ENCODE data around the gene PCNX1. TPM values are rescaled to one million over a fixed set of nuclear protein-coding genes. Genes with fewer than 3 reads are reported as not detected.

PCNX1 gene
- total RNA-seq, 2 experiments from 2014 or later, result 64.4 to 69.2 TPM

DNA sequence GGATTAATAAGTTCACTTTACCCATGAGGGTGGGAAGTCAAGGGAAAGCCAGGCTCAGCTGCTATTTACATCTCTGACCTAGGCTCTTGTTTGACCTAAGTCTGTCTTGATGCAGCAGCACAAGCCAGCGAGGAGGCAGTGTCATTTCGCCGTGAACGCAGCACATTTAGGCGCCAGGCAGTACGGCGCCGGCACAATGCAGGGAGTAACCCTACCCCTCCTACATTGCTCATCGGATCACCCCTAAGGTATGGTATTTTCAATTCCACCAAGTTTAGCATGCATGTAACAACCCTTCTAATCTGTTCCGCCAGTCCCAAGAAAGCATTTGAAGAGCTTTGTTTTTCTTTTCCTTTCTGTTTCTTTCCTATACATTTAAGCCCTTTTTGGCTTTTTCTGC is 81.2 kb downstream of the PCNX1 start:
- peak overlapping the region; percentile 17 for H3K27ac Mint-ChIP-seq
- ATAC-seq (peak; percentile 67), DNase-seq (no peak)
- CTCF ChIA-PET, result interaction anchor here (0.7 to 1.9 kb wide), 4 partner anchors 10 to 17 kb away, joined by 3 to 7 read pairs (median 4); no protein-coding TSS in a partner anchor
- H3K4me3 Mint-ChIP-seq, result peak overlapping the region; percentile 49
- H3K9me3 Mint-ChIP-seq (ENCODE audit: low read depth), result no peaks in the 10 kb centered on the region
- H3K36me3 Mint-ChIP-seq, result peaks cover 23% of the 10 kb centered on the region
- H3K27me3 Mint-ChIP-seq, result no peaks in the 10 kb centered on the region
- peaks cover 14% of the 10 kb centered on the region for H3K4me1 Mint-ChIP-seq

DNA sequence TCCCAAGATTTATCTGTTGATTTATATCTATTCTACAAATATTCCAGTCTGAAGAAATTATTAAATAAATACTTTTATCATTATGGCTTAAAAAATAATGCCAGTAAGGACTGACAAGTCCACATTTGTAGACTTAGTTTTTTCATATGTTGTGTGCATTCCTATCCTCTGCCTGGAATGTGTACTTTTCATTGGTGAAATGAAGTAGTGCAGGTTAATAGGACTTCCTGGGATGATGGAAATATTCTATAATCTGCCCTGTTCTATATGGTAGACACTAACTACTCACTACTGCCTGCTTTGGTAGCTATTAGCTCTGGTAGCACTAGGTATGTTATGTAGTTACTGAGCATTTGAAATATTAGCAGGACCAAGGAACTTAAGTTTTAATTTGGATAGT is 86.7 kb downstream of the PCNX1 start:
- ATAC-seq (no peak), DNase-seq (no peak)
- CTCF ChIA-PET, result no interaction called here
- no peak overlapping the region for H3K4me3 Mint-ChIP-seq
- peaks cover 15% of the 10 kb centered on the region for H3K36me3 Mint-ChIP-seq
- no peak overlapping the region for H3K27ac Mint-ChIP-seq
- H3K27me3 Mint-ChIP-seq, result no peaks in the 10 kb centered on the region
- no peaks in the 10 kb centered on the region for H3K9me3 Mint-ChIP-seq (ENCODE audit: low read depth)
- peaks cover 11% of the 10 kb centered on the region for H3K4me1 Mint-ChIP-seq

DNA sequence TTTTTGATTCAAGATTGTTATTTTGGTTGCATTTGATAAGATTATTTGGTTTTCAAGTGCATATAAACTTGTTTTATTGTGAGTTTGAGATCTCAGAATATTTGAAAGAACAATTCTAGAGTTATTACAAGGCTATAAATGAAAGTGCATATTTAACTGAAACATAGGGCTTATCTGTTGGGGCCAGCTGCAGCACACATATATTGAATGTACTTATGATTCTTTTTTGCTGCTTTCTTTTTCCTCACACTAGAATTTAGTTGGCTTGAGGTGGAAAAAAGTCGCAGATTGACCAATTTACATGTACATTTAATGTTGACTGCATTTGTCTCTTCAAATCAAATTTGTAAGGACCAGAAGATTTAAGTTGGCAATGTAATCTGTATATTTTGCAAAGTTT is 88.0 kb downstream of the PCNX1 start:
- CTCF ChIA-PET, result no interaction called here
- no peaks in the 10 kb centered on the region for H3K27me3 Mint-ChIP-seq
- no peak overlapping the region for H3K4me3 Mint-ChIP-seq
- ATAC-seq (no peak), DNase-seq (no peak)
- H3K36me3 Mint-ChIP-seq, result peaks cover 15% of the 10 kb centered on the region
- peaks cover 22% of the 10 kb centered on the region for H3K4me1 Mint-ChIP-seq
- no peak overlapping the region for H3K27ac Mint-ChIP-seq
- H3K9me3 Mint-ChIP-seq (ENCODE audit: low read depth), result no peaks in the 10 kb centered on the region

DNA sequence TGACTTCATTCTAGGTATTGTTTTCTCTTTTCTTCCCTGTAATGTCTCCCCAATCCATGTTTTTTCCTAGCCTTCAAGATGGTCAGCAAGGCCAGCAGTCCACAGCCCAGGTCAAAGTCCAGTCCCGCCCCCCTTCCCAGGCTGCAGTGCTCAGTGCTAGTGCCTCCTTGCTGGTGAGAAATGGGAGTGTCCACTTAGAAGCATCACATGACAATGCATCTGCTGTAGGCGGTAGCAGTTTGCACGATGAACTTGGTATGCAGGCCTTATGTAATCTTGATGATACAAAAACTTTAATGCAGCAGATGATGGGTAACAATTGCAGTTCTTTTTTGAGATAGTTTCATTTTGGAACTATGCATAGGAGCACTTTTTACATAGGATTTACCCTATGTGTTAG is 88.4 kb downstream of the PCNX1 start:
- Mint-ChIP-seq H3K27me3 (no peaks in the 10 kb centered on the region), H3K27ac (no peak overlapping the region), H3K9me3 (ENCODE audit: low read depth) (no peaks in the 10 kb centered on the region), H3K4me3 (no peak overlapping the region), H3K4me1 (peaks cover 23% of the 10 kb centered on the region), H3K36me3 (peaks cover 15% of the 10 kb centered on the region)
- no peak for ATAC-seq
- DNase-seq, result no peak
- CTCF ChIA-PET, result no interaction called here

DNA sequence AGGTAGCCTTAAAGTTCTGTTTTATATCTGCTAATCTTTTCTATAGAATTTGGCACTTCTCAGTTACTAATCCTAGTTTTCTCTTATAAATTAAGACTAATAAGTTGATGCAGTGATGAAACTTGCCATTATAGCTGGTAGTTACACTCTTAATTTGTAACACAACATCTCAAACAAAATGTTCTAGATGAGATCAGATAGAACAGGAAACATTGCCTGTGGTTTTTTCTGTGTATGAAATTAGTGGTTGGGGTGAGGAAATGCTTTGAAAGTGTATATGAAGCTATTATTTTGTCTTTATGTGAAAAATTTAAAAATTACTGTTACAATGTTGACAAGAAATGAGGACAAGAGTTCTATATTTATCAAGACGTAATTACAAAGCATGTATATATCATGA is 91.9 kb downstream of the PCNX1 start:
- DNase-seq (no peak), ATAC-seq (peak; percentile 80)
- CTCF ChIA-PET, result interaction anchor here (0.8 to 2.1 kb wide), 5 partner anchors 10 to 754 kb away, joined by 3 to 10 read pairs (median 5); partner anchors contain the start of gene PCNX1
- Mint-ChIP-seq H3K27me3 (no peaks in the 10 kb centered on the region), H3K4me1 (peaks cover 45% of the 10 kb centered on the region), H3K9me3 (ENCODE audit: low read depth) (peaks cover 2% of the 10 kb centered on the region), H3K27ac (peak overlapping the region; percentile 65), H3K36me3 (peaks cover 34% of the 10 kb centered on the region), H3K4me3 (peak overlapping the region; percentile 14)

DNA sequence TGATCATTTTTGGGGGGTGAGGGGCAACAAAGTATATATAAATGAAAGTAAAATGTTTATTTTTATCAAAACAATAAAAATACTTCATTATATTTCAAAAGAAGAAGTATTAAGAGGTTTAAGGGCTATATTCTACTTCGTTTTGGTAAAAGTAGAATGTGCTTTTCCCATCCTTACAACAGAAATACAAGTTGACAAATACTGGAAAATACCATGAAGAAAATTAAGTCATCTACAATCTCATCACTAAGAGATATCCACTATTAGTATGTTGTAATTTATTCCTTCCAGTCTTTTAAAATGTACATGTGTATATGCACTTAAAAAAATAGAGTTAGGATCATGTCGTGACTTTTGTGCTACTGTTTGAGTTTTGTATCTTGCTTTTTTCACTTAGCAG is 92.8 kb downstream of the PCNX1 start:
- CTCF ChIA-PET, result interaction anchor here (1.3 to 1.4 kb wide), 2 partner anchors 9 to 11 kb away, joined by 5 to 7 read pairs; no protein-coding TSS in a partner anchor
- H3K36me3 Mint-ChIP-seq, result peaks cover 38% of the 10 kb centered on the region
- no peak for DNase-seq
- no peak for ATAC-seq
- peaks cover 52% of the 10 kb centered on the region for H3K4me1 Mint-ChIP-seq
- H3K27ac Mint-ChIP-seq, result peak overlapping the region; percentile 32
- no peak overlapping the region for H3K4me3 Mint-ChIP-seq
- H3K9me3 Mint-ChIP-seq (ENCODE audit: low read depth), result peaks cover 2% of the 10 kb centered on the region
- no peaks in the 10 kb centered on the region for H3K27me3 Mint-ChIP-seq

DNA sequence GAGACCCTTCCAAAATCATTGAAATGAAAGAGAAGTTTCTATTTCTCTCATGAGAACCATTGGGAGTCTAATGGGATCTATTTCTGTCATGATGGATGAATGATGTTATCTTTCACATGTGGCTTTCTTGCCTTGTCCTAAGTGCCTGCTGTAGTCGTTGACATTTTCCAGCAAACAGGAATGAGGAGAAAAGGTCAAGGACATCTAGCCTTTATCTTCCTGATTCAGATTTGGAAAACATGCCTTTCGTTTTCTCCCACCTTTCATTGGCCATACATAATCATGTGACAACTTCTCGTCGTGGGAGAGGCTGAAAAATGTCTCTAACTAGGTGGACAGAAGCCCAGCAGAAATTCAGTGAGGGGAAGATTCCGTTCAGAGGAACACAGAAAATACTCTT is 94.5 kb downstream of the PCNX1 start:
- no peak for DNase-seq
- Mint-ChIP-seq H3K4me1 (peaks cover 52% of the 10 kb centered on the region), H3K27ac (no peak overlapping the region), H3K36me3 (peaks cover 30% of the 10 kb centered on the region), H3K27me3 (no peaks in the 10 kb centered on the region), H3K9me3 (ENCODE audit: low read depth) (peaks cover 2% of the 10 kb centered on the region), H3K4me3 (no peak overlapping the region)
- no peak for ATAC-seq
- CTCF ChIA-PET, result interaction anchor here (1.0 kb wide), 1 partner anchor 9 kb away, joined by 3 read pairs; no protein-coding TSS in a partner anchor

DNA sequence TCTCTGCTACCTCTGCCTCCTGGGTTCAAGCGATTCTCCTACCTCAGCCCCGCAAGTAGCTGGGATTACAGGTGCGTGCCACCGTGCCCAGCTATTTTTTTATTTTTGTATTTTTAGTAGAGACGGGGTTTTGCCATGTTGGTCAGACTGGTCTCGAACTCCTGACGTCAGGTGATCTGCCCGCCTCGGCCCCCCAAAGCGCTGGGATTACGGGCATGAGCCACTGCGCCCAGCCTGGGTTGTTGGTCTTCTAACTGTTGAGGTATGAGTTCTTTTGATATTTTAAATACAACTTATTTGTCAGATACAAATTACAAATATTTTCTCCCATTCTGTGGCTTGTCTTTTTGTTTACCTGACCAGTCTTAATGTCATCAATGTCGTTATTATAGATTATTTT is 95.9 kb downstream of the PCNX1 start:
- Mint-ChIP-seq H3K9me3 (ENCODE audit: low read depth) (peaks cover 2% of the 10 kb centered on the region), H3K27ac (peak overlapping the region; percentile 36)

DNA sequence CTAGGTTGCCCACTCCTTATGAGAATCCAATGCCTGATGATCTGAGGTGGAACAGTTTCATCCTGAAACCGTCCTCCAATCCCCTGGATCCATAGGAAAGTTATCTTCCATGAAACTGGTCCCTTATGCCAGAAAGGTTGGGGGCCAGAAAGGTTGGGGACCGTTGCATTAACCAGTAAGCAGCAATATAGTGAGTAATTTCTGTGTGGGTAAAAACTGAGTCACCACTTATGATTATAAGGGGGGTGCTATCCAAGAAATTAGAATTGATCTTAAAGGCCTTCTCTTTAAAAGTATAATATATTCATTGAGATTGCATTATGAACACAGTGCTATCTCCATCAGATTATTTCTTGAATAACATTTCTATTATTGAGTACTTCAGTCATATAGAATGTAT is 97.2 kb downstream of the PCNX1 start:
- H3K9me3 Mint-ChIP-seq (ENCODE audit: low read depth), result peaks cover 2% of the 10 kb centered on the region
- peaks cover 42% of the 10 kb centered on the region for H3K4me1 Mint-ChIP-seq
- CTCF ChIA-PET, result interaction anchor here (0.9 kb wide), 1 partner anchor 57 kb away, joined by 3 read pairs; no protein-coding TSS in a partner anchor
- no peak for ATAC-seq
- H3K36me3 Mint-ChIP-seq, result peaks cover 27% of the 10 kb centered on the region
- no peak overlapping the region for H3K27ac Mint-ChIP-seq
- H3K27me3 Mint-ChIP-seq, result no peaks in the 10 kb centered on the region
- no peak for DNase-seq
- H3K4me3 Mint-ChIP-seq, result no peak overlapping the region

More for the DNA sequence above, 95.9 kb downstream of the PCNX1 start:
- CTCF ChIA-PET, result no interaction called here
- Mint-ChIP-seq H3K27me3 (no peaks in the 10 kb centered on the region), H3K36me3 (peaks cover 27% of the 10 kb centered on the region), H3K4me1 (peaks cover 53% of the 10 kb centered on the region), H3K4me3 (no peak overlapping the region)
- ATAC-seq, result no peak
- no peak for DNase-seq

DNA sequence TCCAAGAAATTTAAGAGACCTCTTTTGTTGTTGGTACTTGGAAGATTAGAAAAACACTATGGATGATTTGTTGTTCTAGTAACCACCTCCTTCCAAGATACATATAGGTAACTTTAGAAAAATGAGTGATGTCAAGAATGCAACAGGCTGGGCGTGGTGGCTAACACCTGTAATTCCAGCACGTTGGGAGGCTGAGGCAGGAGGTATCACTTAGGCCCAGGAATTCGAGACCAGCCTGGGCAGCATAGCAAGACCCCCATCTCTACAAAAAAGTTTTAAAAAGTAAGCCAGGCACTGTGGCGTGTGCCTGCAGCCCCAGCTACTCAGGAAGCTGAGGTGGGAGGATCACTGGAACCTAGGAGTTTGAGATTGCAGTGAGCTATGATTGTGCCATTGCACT is 97.8 kb downstream of the PCNX1 start:
- H3K36me3 Mint-ChIP-seq, result peaks cover 27% of the 10 kb centered on the region
- H3K9me3 Mint-ChIP-seq (ENCODE audit: low read depth), result peaks cover 2% of the 10 kb centered on the region
- ATAC-seq (no peak), DNase-seq (no peak)
- H3K27ac Mint-ChIP-seq, result no peak overlapping the region
- no peaks in the 10 kb centered on the region for H3K27me3 Mint-ChIP-seq
- peaks cover 38% of the 10 kb centered on the region for H3K4me1 Mint-ChIP-seq
- no peak overlapping the region for H3K4me3 Mint-ChIP-seq
- CTCF ChIA-PET, result interaction anchor here (0.6 to 1.4 kb wide), 2 partner anchors 133 to 292 kb away, joined by 3 read pairs; no protein-coding TSS in a partner anchor

DNA sequence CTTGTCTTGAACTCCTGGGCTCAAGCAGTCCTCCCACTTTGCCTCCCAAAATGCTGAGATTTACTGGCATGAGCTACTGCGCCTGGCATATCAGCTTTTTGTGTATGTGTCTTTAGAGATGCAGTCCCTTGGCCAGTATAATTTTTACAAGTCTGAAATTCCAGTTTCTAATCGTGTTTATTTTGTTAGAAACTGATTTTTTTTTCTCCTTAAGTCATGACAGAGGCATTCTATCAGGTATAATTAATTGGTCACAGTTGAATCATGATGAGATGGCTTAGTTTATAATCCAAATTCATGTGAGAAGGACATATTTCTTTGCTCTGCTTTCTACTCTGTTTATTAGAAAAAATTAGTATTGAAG is 98.9 kb downstream of the PCNX1 start:
- ATAC-seq (no peak), DNase-seq (no peak)
- Mint-ChIP-seq H3K4me1 (peaks cover 39% of the 10 kb centered on the region), H3K36me3 (peaks cover 27% of the 10 kb centered on the region), H3K27ac (no peak overlapping the region), H3K4me3 (no peak overlapping the region), H3K9me3 (ENCODE audit: low read depth) (peaks cover 2% of the 10 kb centered on the region), H3K27me3 (no peaks in the 10 kb centered on the region)
- CTCF ChIA-PET, result interaction anchor here (1.1 to 1.4 kb wide), 2 partner anchors 134 to 188 kb away, joined by 3 to 4 read pairs; no protein-coding TSS in a partner anchor

DNA sequence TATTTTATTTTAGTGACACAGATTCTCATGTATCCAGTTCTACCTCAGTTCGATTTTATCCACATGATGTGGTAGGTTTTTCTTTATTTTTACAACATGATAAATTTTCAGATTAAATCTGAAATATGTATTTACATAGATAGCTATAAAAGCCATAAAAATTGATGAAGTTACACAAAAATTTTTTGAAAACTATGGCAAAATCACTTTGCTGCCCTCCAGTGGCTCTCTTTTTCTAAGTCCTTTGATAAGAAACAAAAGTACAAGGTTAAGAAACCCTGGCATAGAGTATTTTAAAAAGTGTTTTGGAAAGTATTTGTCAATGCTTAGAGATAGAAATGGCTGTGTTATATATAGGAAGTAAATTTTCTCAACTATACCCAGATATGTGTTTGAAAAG is 104.2 kb downstream of the PCNX1 start:
- peaks cover 6% of the 10 kb centered on the region for H3K4me1 Mint-ChIP-seq
- H3K27me3 Mint-ChIP-seq, result no peaks in the 10 kb centered on the region
- ATAC-seq (no peak), DNase-seq (no peak)
- H3K9me3 Mint-ChIP-seq (ENCODE audit: low read depth), result no peaks in the 10 kb centered on the region
- H3K4me3 Mint-ChIP-seq, result no peak overlapping the region
- peaks cover 28% of the 10 kb centered on the region for H3K36me3 Mint-ChIP-seq
- no peak overlapping the region for H3K27ac Mint-ChIP-seq
- CTCF ChIA-PET, result interaction anchor here (0.7 to 1.5 kb wide), 6 partner anchors 10 to 202 kb away, joined by 3 to 4 read pairs (median 3); partner anchors contain the start of genes MAP3K9 and PCNX1

DNA sequence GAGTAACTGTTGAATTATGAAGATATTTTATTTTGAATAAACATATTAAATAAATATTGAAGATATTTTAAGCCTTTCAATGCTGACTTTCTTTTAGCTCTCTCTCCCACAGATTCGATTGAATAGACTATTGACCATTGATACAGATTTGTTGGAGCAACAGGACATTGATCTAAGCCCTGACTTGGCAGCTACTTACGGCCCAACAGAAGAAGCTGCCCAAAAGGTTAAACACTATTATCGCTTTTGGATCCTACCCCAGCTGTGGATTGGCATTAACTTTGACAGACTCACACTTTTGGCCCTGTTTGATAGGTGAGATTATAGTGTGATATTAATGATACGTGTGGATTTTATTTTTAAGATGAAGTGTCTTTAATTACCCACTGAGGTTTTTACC is 105.6 kb downstream of the PCNX1 start:
- CTCF ChIA-PET, result interaction anchor here (0.7 to 1.2 kb wide), 3 partner anchors 21 to 308 kb away, joined by 3 read pairs; partner anchors contain the start of gene SIPA1L1
- Mint-ChIP-seq H3K36me3 (peaks cover 35% of the 10 kb centered on the region), H3K4me3 (no peak overlapping the region), H3K4me1 (peaks cover 4% of the 10 kb centered on the region), H3K27ac (no peak overlapping the region), H3K27me3 (no peaks in the 10 kb centered on the region), H3K9me3 (ENCODE audit: low read depth) (no peaks in the 10 kb centered on the region)
- DNase-seq (no peak), ATAC-seq (no peak)

DNA sequence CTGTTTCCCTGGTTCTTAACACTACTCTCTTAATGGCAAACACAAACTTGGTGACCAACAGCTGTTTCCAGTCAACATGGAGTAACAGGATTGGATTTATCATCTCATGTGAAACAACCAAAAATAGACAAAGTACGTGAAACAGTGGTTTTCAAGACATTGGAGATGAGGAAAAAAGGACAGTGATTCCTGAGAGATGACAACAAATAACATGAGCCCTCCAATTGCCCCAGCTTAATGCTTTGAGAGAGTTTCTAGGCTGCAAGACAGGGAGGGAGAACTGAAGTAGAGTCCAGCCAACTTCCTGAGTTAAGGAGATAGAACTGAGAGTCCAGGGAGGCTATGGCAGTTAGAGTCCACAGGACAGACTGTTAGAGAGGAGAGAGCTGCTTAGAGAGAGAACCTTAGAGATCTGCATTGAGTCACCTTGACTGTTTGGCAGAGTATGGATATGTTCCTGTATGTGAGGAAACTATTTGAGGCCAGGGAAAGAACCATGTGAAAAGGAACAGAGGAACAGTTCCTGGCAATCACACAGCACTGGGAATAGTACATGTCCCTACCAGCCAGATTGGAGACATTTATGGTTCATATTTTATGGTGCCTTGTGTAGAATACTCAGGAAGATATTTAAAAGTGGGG is 106.4 kb downstream of the PCNX1 start:
- CTCF ChIA-PET, result no interaction called here
- Mint-ChIP-seq H3K27ac (no peak overlapping the region), H3K36me3 (peaks cover 35% of the 10 kb centered on the region), H3K4me3 (no peak overlapping the region), H3K27me3 (no peaks in the 10 kb centered on the region), H3K9me3 (ENCODE audit: low read depth) (no peaks in the 10 kb centered on the region), H3K4me1 (peaks cover 4% of the 10 kb centered on the region)
- ATAC-seq, result no peak
- DNase-seq, result no peak
